Measurements from ENCODE around the gene CCDC47.
A peak's percentile ranks its signal among the peaks of the same experiment; 100 is the strongest.

The CCDC47 gene

GRCh38 chr17:63772801-63773271, 561 bp downstream of the CCDC47 start:
- peak overlapping the region; percentile 98 for H3K4me3 ChIP-seq (ENCODE audit: control insufficient read depth, low read depth, low read length)
- DNase-seq (ENCODE audit: low read depth), result peak; percentile 34
- no peak for TF ChIP-seq CTCF (conservative IDR thresholded peaks at IDR 0.05; ENCODE audit: control insufficient read depth, insufficient read depth, low read depth, low read length)

- no peak overlapping the region for H3K4me3 ChIP-seq (ENCODE audit: control insufficient read depth, low read depth, low read length)
- TF ChIP-seq CTCF (conservative IDR thresholded peaks at IDR 0.05; ENCODE audit: control insufficient read depth, insufficient read depth, low read depth, low read length), result no peak
- DNase-seq (ENCODE audit: low read depth), result no peak
These were observed 5.0 kb downstream of the CCDC47 start for GRCh38 chr17:63768433-63768832.

- no peak for TF ChIP-seq CTCF (conservative IDR thresholded peaks at IDR 0.05; ENCODE audit: control insufficient read depth, insufficient read depth, low read depth, low read length)
- DNase-seq (ENCODE audit: low read depth), result no peak
- H3K4me3 ChIP-seq (ENCODE audit: control insufficient read depth, low read depth, low read length), result no peak overlapping the region
These were observed 6.6 kb downstream of the CCDC47 start for GRCh38 chr17:63766754-63767153.

GRCh38 chr17:63764716-63765115, 8.7 kb downstream of the CCDC47 start:
- TF ChIP-seq CTCF (conservative IDR thresholded peaks at IDR 0.05; ENCODE audit: control insufficient read depth, insufficient read depth, low read depth, low read length), result no peak
- no peak overlapping the region for H3K4me3 ChIP-seq (ENCODE audit: control insufficient read depth, low read depth, low read length)
- DNase-seq (ENCODE audit: low read depth), result no peak

GRCh38 chr17:63762161-63763078, 11.0 kb downstream of the CCDC47 start:
- DNase-seq (ENCODE audit: low read depth), result no peak
- no peak overlapping the region for H3K4me3 ChIP-seq (ENCODE audit: control insufficient read depth, low read depth, low read length)
- TF ChIP-seq CTCF (conservative IDR thresholded peaks at IDR 0.05; ENCODE audit: control insufficient read depth, insufficient read depth, low read depth, low read length), result no peak

GRCh38 chr17:63760771-63761539, 12.4 kb downstream of the CCDC47 start:
- TF ChIP-seq CTCF (conservative IDR thresholded peaks at IDR 0.05; ENCODE audit: control insufficient read depth, insufficient read depth, low read depth, low read length), result no peak
- DNase-seq (ENCODE audit: low read depth), result peak; percentile 21
- no peak overlapping the region for H3K4me3 ChIP-seq (ENCODE audit: control insufficient read depth, low read depth, low read length)

All from fibroblast of mammary gland (primary cell).